Measurements from ENCODE around the gene LRRC38.
"Not testable (repeated sequence)": the region's sequence is repeated elsewhere in the genome, so short reads cannot be mapped to it uniquely, and the experiment has no call there.

LRRC38 gene, protein sequence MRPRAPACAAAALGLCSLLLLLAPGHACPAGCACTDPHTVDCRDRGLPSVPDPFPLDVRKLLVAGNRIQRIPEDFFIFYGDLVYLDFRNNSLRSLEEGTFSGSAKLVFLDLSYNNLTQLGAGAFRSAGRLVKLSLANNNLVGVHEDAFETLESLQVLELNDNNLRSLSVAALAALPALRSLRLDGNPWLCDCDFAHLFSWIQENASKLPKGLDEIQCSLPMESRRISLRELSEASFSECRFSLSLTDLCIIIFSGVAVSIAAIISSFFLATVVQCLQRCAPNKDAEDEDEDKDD
- 0 reads per million in 2 experiments for total RNA-seq

- no peak for DNase-seq (ENCODE audit: low read depth)
These were observed at the start of gene LRRC38 for GRCh38 chr1:13513895-13514546. Gene LRRC38, minus strand, starts transcription at chr1:13514003. Its CDS starts 410 bp downstream, at chr1:13513593.

DNA sequence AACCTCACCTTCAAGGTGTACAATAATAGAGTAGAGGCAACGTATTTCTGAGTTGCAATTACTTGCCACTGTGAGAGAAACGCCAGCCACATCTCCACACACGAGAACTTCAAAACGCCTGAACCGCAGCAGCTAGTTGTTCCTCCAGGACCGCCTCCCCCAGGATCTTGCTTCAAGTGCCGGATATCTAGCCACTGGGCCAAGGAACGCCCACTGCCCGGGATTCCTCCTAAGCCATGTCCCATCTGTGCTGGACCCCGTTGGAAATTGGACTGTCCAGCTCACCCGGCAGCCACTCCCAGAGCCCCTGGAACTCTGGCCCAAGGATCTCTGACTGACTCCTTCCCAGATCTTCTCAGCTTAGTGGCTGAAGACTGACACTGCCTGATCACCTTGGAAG, 49.2 kb upstream of the LRRC38 start:
- not testable (repeated sequence) for DNase-seq (ENCODE audit: low read depth)

DNA sequence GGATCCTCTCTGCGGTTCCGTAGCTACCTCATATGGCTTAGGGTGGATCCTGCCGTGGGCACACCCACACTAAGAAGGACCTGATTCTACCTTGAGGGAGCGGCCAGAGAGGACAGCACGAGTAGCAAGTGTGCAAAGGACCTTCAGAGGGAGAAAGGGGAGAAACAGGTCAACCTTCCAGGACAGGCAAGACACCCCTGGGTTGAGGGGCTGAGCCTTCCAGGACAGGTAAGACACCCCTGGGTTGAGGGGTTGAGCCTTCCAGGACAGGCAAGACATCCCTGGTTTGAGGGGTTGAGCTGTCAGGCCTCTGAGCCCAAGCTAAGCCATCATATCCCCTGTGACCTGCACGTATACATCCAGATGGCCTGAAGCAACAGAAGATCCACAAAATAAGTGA, 46.7 kb upstream of the LRRC38 start:
- no peak for DNase-seq (ENCODE audit: low read depth)

DNA sequence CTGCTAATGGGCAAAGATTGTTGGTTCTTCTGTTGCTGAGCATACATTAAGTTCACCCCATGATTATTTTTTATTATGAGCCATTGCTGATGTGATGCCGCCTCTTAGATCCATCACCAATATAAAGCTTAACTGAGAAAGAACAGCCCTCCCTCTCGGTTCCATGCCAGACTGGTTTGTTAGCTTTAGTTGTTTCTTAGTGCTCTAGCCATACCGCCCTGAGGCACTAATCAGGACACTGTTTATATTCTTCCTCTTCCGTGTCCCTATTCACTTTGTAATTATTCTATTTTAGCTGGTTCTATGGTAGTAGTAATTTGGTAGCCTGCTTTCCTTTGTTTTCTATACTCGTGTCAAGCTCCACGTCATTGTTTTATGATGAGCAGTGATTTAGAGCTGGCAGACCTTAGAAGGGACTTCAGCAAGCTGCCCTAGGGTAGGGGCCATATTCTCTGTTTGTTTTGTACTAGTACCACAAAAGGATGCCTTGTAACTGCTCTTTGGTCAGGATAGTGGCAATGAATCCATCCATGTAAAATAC, 42.5 kb upstream of the LRRC38 start:
- no peak for DNase-seq (ENCODE audit: low read depth)

DNA sequence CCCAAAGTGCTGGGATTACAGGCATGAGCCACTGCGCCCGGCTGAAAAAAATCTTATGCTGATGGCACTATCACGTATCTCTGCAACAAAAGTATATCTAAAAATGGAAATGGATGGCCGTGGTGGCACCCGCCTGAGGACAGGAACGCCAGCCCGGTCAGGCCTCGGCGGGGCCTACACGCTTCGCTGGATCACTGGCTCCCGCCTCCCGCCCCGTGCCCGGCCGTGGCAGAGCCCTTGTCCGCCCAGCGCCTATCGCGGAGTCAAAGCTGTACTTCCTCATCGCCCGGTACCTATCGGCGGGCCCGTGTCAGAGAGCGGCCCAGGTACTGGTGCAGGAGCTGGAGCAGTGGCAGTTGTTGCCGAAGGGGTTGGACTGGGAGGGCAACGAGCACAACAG, 41.0 kb upstream of the LRRC38 start:
- DNase-seq (ENCODE audit: low read depth), result no peak

DNA sequence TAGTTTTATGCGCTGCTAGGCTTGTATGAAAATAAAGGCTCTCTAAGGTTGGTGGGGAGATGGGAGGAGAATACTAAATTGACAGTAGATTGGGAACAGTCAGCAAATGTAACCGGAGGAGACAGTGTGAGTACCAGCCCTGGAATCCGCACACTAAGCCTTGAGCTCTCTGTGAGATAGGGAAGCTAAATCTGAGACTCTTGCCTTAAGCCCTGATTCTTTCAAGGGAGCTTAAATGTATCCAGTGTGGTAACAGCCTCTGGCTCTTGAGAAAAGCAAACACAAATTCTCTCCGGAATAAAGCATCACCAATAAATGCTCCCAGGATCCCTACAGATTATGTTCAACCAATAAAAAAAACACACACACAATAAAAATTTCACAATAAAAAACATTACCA, 36.9 kb upstream of the LRRC38 start:
- no peak for DNase-seq (ENCODE audit: low read depth)

GRCh38 chr1:13549521-13549920, 35.7 kb upstream of the LRRC38 start:
- no peak for DNase-seq (ENCODE audit: low read depth)

DNA sequence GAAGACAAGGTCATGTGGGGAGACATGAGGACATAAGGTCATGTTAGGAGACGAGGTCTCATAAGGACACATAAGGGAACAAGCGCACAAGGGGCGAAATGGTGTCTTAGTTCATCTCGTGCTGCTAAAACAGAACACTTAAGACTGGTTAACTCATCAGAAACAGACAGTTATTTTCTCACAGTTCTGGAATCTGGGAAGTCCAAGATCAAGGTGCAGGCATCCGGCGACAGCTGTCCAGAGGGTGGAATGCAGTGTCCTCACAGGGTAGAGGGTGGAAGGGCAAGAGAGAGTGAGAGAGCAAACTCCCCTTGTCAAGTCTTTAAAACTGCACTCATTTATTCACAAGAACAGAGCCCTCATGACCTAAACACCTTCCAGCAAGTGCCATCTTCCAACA, 35.2 kb upstream of the LRRC38 start:
- no peak for DNase-seq (ENCODE audit: low read depth)

- no peak for DNase-seq (ENCODE audit: low read depth)
These were observed 34.5 kb upstream of the LRRC38 start for GRCh38 chr1:13548281-13548680.

GRCh38 chr1:13546791-13547190, 33.0 kb upstream of the LRRC38 start:
- no peak for DNase-seq (ENCODE audit: low read depth)

GRCh38 chr1:13544221-13544556, 30.4 kb upstream of the LRRC38 start:
- DNase-seq (ENCODE audit: low read depth), result no peak

GRCh38 chr1:13543451-13544220, 29.8 kb upstream of the LRRC38 start:
- DNase-seq (ENCODE audit: low read depth), result no peak

DNA sequence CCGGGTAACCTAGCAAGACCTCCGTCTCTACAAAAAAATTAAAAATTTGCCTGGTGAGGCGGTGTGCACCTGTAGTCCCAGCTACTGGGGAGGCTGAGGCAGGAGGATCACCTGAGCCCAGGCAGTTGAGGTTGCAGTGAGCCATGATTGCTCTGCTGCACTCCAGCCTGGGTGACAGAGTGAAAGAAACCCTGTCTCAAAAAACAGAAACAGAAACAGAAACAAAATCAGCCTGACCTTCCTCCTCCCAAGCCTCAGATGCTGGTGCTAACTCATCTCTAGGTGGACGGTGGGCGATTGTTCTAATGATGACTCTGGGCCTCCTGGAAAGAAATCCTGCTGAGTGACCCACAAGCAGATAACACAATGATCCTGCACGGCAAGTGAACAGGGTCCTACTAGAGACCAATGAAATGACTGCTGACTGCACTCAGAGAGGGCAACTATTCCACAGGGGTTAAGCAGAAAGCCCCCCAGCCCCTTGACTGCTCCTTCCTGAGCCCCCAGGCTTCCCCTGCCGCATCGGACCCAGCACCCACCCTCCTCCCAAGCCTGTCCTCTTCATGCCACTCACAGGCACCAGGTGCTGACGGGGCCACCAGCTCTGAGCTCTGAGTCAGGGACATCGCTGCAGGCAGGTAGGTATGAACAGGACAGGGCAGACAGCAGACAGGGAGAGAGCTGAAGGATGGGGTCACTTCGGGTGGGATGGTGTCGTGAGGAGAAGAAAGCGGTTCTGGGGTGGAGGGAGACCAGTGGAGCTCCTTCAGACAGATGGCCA, 27.8 kb upstream of the LRRC38 start:
- no peak for DNase-seq (ENCODE audit: low read depth)

GRCh38 chr1:13540866-13541265, 27.1 kb upstream of the LRRC38 start:
- no peak for DNase-seq (ENCODE audit: low read depth)

DNA sequence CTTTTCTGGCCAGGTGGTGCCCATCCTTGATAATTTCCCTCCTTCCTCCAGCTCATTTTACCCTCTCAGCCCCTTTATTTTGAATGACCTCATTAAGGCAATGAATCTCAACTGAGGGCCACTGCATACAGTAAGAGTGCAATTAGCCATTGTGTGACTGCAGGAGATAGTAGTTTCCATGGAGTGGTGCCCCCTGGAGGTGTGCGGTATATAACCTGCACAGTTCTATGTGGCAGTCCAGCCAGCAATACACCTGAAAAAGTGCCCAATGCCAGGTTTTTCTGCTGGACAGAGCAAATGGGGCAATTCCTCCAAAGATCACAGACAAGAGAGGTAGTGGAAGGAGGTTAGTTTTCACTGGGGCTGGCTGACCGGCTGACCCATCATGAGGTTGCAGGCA, 25.9 kb upstream of the LRRC38 start:
- DNase-seq (ENCODE audit: low read depth), result no peak

DNA sequence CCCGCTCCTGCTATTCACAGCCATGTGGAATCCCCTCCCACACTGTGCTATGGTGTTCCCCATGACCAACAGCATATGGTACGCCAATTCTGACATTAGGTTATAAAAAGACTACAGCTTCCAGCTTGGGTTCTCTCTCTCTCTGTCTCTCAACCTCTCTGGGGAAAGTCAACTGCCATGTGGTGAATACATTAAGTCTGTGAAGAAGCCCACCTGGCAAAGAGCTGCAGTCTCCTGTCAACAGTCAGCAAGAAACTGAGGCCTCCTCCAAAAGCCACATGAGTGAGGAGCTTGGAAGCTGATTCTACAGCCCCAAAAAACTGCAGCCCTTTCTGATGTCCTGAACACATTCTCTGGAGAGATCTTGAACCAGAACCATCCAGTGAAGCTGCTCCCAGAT, 25.0 kb upstream of the LRRC38 start:
- no peak for DNase-seq (ENCODE audit: low read depth)

- DNase-seq (ENCODE audit: low read depth), result no peak
These were observed 22.8 kb upstream of the LRRC38 start for GRCh38 chr1:13536571-13536970.

GRCh38 chr1:13535227-13535626, 21.4 kb upstream of the LRRC38 start:
- no peak for DNase-seq (ENCODE audit: low read depth)

DNA sequence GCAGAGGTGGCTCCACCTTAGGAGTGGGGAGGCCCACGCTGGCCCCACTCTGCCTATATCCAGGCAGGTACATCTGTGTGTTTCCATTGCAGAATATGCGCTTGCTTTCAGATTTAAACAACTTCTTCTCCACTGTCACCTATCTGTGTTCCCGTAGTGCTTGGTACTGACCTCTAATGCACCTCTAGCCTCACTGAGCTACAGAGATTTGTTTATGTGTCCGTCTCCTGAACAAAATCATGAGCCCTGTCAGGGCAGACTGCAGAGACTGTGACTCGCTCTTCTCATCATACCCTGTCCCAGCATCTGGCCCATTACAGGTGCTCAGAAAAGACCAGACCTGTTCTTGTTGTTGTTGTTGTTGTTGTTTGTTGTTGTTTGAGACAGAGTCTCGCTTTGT, 14.5 kb upstream of the LRRC38 start:
- no peak for DNase-seq (ENCODE audit: low read depth)

- no peak for DNase-seq (ENCODE audit: low read depth)
These were observed 10.1 kb upstream of the LRRC38 start for GRCh38 chr1:13523780-13524477.

GRCh38 chr1:13520985-13521384, 7.2 kb upstream of the LRRC38 start:
- no peak for DNase-seq (ENCODE audit: low read depth)
